DMS114 treated with DMSO at 0.1 percent for 48 hours (cell line): ENCODE measurements around the gene RPL9.
"Not testable (repeated sequence)": the region's sequence is repeated elsewhere in the genome, so short reads cannot be mapped to it uniquely, and the experiment has no call there.

Experiments
- DNase-seq: peaks from one replicate; lab custom pipeline; 2025; ENCODE audit not compliant: unreplicated experiment; lab: John Stamatoyannopoulos, UW

The RPL9 gene

GRCh38 chr4:39458505-39459300, at the start of gene RPL9, which contains the start of gene LIAS:
TSS of gene RPL9 (minus strand) at chr4:39458922. CDS start at chr4:39458439, 483 bp downstream.
TSS of gene LIAS (plus strand) at chr4:39459056. CDS start at chr4:39459118, 62 bp downstream.
- DNase-seq = peak; percentile 85

- DNase-seq = no peak
Observed at GRCh38 chr4:39505581-39505980, 46.9 kb upstream of the RPL9 start.

DNA sequence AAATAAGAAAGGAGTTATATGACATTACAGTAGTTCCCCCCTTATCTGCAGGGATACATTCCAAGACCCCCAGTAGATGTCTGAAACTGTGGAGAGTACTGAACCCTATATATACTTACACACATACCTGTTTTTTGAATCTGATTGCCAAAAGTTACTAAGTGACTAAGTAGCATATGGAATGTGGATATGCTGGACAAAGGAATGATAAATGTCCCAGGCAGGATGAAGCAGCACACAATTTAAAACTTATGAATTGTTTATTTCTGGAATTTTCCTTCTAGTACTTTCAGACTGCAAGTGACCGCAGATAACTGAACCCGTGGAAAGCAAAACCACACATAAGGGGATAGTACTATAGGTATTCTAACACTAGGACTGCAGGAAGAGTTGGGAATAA, 45.8 kb upstream of the RPL9 start:
- no peak for DNase-seq

DNA sequence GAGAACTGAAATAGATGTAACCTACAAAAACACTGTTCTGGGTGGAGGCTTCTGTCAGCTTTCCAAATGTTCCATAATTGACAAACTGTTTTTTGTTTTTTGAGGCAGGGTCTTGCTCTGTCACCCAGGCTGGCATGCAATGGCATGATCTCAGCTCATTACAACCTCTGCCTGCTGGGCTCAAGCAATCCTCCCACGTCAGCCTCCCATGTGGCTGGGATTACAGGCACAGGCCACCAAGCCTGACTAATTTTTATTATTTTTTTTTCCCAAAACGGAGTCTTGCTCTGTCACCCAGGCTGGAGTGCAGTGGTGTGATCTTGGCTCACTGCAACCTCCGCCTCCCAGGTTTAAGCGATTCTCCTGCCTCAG, 43.9 kb upstream of the RPL9 start:
- DNase-seq = not testable (repeated sequence)

GRCh38 chr4:39502019-39502663, 43.4 kb upstream of the RPL9 start:
- DNase-seq = no peak

DNA sequence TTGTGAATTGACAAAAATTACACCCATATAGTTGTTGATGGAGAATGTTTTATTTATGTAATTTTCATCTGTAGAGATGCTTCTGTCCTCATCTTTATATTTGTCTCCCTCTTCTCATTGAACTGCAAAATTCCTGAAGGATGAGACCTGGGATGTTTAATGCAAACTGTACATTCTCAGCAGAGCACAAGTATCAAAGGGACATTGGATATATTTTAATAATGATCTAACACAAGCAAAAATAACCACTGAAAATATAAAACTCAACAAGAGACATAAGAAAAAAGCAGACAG, 40.0 kb upstream of the RPL9 start:
- no peak for DNase-seq

DNA sequence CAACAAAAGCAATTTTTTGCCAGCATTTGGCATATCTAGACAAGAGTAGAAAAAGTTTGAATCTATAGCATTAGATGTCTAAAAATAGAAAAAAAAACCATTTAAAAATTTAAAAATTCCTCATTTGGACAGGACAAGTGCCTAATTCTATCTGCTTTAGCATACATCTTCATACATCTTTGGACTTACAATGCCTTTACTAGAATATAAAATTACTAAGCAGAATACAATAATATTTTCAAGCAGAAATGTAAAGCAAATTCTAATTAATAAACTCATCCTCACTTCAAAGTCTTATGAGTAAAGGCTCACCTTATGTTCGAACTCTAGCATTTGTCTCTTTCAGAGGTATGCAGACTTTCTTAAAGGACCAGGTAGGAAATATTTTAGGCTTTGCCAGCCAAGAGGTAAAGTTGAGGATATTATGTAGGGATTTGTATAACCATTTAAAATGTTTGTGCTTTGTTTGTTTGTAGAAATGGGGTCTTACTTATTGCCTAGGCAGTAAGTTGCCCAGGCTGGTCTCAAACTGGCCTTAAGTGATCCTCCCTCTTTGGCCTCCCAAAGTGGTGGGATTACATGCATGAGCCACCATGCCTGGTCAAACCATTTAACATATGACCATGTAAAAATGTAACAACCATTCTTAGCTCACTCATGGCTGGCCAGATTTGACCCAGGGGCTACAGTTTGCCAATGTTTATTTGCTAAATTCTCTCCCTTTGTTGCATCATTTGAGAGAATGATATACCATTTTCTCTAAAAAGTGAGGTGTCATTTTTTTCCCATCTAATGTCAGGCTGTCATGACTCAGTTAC, 39.4 kb upstream of the RPL9 start:
- no peak for DNase-seq

GRCh38 chr4:39495446-39496213, 36.9 kb upstream of the RPL9 start:
- no peak for DNase-seq

GRCh38 chr4:39494354-39494753, 35.6 kb upstream of the RPL9 start:
- DNase-seq = no peak

GRCh38 chr4:39490322-39490721, 31.6 kb upstream of the RPL9 start:
- no peak for DNase-seq

DNA sequence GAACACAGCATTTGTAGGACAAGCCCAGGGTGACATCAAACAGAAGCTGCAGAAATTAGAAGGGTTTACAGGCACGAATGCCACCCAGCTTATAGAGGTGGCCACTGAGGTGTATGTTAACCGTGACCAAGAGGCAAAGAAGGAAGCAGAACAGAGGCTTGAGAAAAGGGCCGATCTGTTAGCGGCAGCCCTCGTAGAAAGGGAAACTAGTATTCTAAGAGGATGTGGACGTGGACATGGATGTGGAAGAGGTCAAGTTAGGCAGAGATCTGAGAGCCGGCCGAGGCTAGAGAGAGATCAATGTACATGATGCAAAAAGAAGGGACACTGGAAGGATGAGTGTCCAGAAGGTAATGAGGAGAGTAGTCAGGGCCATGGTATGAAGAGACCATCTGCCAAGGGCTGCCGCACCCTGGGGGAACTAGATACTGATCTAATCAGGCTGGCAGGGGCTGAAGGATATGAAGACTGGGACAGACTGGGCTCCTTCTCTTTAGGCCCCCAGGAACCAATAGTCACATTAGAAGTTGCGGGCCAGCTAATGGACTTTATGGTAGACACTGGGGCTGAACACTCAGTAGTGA, 27.6 kb upstream of the RPL9 start:
- no peak for DNase-seq

DNA sequence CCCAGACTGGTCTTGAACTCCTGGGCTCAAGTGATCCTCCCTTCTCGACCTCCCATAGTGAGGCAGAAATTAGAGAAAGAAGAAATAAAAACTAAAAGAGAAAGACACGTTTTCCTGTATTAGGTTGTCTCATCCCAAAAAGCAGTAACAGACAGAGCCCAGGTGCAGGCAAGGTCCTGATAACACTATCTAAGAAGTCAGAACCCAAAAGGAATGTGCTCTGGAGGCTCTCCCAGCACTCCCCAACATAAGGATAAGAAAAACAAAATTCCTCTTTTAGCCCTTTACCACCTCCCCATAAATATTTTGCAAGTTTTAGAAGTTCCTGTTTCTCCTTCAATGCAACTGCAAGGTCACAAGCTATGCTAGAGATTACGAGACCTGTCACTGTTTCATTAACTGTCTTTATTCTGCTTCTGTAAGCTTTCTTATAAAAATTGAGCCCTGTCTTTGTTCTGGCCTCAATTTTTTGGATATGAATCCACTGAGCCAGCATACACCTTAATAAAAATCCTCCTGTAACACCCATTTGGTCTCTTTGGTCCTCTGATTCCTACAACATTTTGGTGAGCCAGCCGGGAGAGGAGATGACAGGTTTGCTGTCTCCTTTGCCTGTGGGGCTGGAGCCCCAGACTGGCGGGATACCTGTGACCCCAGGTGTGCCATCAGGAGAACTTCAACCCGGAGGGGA, 26.0 kb upstream of the RPL9 start:
- no peak for DNase-seq

GRCh38 chr4:39480902-39481695, 22.4 kb upstream of the RPL9 start:
- no peak for DNase-seq

DNA sequence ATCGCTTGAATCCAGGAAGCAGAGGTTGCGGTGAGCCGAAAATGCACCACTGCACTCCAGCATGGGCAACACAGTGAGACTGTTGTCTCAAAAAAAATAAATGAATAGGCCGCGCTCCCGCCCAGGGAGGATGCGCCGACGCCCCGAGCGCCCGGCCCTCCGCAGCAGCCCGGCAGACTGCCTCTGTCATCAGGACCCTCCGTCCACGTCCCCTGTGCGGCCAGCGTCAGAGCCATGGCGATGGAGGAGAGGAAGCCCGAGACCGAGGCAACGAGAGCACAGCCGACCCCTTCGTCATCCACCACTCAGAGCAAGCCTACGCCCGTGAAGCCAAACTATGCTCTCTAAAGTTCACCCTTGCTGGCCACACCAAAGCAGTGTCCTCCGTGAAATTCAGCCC, 21.5 kb upstream of the RPL9 start:
- DNase-seq = no peak

DNA sequence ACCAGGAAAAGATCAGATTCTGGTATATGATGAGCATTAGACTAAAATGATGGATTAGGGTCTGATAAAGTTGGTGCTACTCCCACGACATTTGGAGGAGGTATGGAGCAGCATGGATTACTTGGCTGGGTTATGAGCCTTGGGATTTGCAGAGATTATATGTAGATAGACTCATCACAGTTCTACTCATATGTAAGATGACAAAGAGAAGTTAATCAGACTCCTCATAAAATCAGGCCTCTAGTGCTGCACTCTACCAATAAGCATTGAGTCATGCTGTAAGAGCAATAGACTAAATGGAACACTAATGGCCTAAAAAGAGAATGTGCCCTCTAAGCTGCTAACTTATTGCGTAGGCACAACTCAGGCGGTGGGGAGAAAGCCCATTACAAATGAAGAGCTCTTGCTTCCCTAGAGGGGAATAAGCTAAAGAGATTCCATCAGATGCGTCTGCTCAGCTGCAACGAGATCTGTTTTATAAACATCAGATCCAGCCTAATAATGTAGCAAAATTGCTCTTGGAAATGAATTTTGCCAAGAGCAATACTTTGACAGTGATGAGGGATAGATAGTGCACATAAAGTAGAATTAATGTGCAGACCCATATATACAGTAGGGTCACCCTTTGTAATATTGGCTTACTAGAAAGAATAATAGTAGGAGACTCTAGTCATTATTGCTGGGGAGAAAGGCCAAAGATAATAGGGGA, 17.6 kb upstream of the RPL9 start:
- no peak for DNase-seq

DNA sequence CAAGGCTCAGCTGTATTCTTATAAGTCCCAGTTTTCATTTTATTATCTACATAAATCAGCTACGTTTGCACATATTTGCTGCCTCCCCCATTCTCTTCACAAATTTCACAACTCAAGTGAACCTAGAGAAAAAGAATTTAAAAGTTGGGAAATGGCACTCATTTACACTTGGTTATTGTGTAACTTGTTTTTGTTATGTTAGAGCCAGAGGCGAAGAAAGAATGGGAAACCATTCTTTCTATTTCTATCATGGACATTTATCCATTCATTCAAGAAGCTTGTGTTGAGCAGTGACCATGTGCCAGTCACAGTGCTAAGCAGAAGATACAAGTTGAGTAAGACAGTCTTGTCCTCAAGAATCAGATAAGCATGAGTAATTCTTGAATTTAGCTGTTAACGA, 13.7 kb upstream of the RPL9 start:
- no peak for DNase-seq

- DNase-seq = no peak
Observed at GRCh38 chr4:39470402-39470801, 11.7 kb upstream of the RPL9 start.

GRCh38 chr4:39469429-39470077, 10.8 kb upstream of the RPL9 start:
- peak; percentile 71 for DNase-seq
